HepG2 (cell line): ENCODE measurements around the gene EEPD1. TPM values are rescaled to one million over a fixed set of nuclear protein-coding genes. Genes with fewer than 3 reads are reported as not detected.

Source experiments
- ATAC-seq: fragments of 200-7000 bp; cut with Tn5 transposase; 3 replicates; pipeline ENCODE4 v1.9.1; 2020; ENCODE audit warnings: mild to moderate bottlenecking, moderate library complexity
- BruUV-seq: library from RNA; stranded (reverse); fragments of 400-500 nt; replicated peaks from 2 replicates; lab custom pipeline; 2021; lab: Mats Ljungman, UMichigan
- CTCF ChIA-PET: fragments of 300-600 bp; formaldehyde crosslinking; extraction: SDS; loops from one replicate; lab custom pipeline; 2021; ENCODE audit warnings: low total read pairs, inconsistent platforms, low intra/inter-chr PET ratio; lab: Yijun Ruan, JAX
- POLR2A ChIA-PET: fragments of 350-600 bp; sonication (Branson Sonifier 250); formaldehyde crosslinking; loops from one replicate; lab custom pipeline; 2020; ENCODE audit warnings: antibody characterized with exemption, inconsistent platforms; lab: Yijun Ruan, JAX
- DNase-seq: peaks from one replicate; pipeline ENCODE4 v3.0.0-alpha.2; 2015; ENCODE audit warnings: low spot score
- FAIRE-seq: peaks from 3 replicates; lab custom pipeline; 2011; peaks lifted over from hg19 to GRCh38; lab: Jason Lieb, UNC
- H2AFZ ChIP-seq: one replicate; pipeline ENCODE4 v1.6.1; 2011; ENCODE audit warnings: low read length, inconsistent platforms
- H3K27ac ChIP-seq: fragments of 300-600 bp; 3 replicates; pipeline ENCODE4 v1.8.0; 2011; ENCODE audit warnings: mixed run types, mild to moderate bottlenecking, mixed read lengths, low read length, inconsistent platforms; ENCODE audit not compliant: insufficient read depth; ENCODE audit errors: extremely low read length
- H3K27me3 ChIP-seq, 2 experiments: fragments of 200-600 bp in 1 of 2; 2 replicates in 1 of 2; 3 replicates in 1 of 2; pipeline versions ENCODE4 v1.6.0 to v1.8.0; 2011; ENCODE audit warnings: low read length in 2 of 2, mild to moderate bottlenecking in 2 of 2, moderate library complexity in 2 of 2, inconsistent platforms in 1 of 2; ENCODE audit not compliant: insufficient read depth in 2 of 2, control insufficient read depth in 1 of 2
- H3K36me3 ChIP-seq, 2 experiments: fragments of 200-600 bp in 1 of 2; replicated peaks in 1 of 2; 2 replicates in 1 of 2; 3 replicates in 1 of 2; pipeline versions ENCODE4 v1.5.1 to v1.8.0; 2011; ENCODE audit warnings: low read length in 2 of 2, inconsistent platforms in 1 of 2; ENCODE audit not compliant: insufficient read depth in 2 of 2, control insufficient read depth in 1 of 2
- H3K4me1 ChIP-seq: 2 replicates; pipeline ENCODE4 v1.5.1; 2012; ENCODE audit warnings: low read length, inconsistent platforms; ENCODE audit not compliant: insufficient read depth
- H3K4me2 ChIP-seq: 2 replicates; pipeline ENCODE4 v1.6.0; 2011; ENCODE audit warnings: low read depth, low read length, inconsistent platforms
- H3K4me3 ChIP-seq, 3 experiments: fragments of 200-600 bp in 1 of 3; sonication (generic), shearing (Covaris generic) in 1 of 3; replicated peaks in 1 of 3; 2 replicates each; pipeline ENCODE4 v1.5.1; 2011 to 2016; ENCODE audit warnings: low read length in 3 of 3, inconsistent platforms in 2 of 3, low read depth in 2 of 3, mild to moderate bottlenecking in 2 of 3, control low read depth in 1 of 3, mixed read lengths in 1 of 3; ENCODE audit not compliant: insufficient read depth in 1 of 3
- H3K79me2 ChIP-seq: one replicate; pipeline ENCODE4 v1.6.1; 2011; ENCODE audit warnings: low read length, inconsistent platforms; ENCODE audit not compliant: insufficient read depth
- H3K9ac ChIP-seq: 2 replicates; pipeline ENCODE4 v1.6.0; 2011; ENCODE audit warnings: mild to moderate bottlenecking, low read depth, low read length, inconsistent platforms; ENCODE audit not compliant: insufficient read depth
- H3K9me3 ChIP-seq: 2 replicates; pipeline ENCODE4 v1.5.1; 2012; ENCODE audit warnings: mild to moderate bottlenecking, low read length
- H4K20me1 ChIP-seq: 2 replicates; pipeline ENCODE4 v1.6.0; 2011; ENCODE audit warnings: inconsistent platforms, mild to moderate bottlenecking, low read length, moderate library complexity; ENCODE audit not compliant: insufficient read depth
- CREM ChIP-seq, 2 experiments: sonication (generic) in 1 of 2; formaldehyde crosslinking in 1 of 2; IDR thresholded peaks; 2 replicates each; pipeline versions ENCODE4 v1.4.0 to v1.6.1; 2016 to 2020; ENCODE audit warnings: antibody characterized with exemption in 1 of 2, mild to moderate bottlenecking in 1 of 2, missing genetic modification reagents in 1 of 2
- FOXC1 ChIP-seq: sonication (generic); formaldehyde crosslinking; IDR thresholded peaks from 2 replicates; pipeline ENCODE4 v1.8.0; 2022; ENCODE audit warnings: mild to moderate bottlenecking, missing genetic modification reagents, borderline replicate concordance
- HOXA5 ChIP-seq: sonication (generic); formaldehyde crosslinking; IDR thresholded peaks from 2 replicates; pipeline ENCODE4 v1.4.0; 2020; ENCODE audit warnings: missing genetic modification reagents
- NPAS2 ChIP-seq: sonication (generic); formaldehyde crosslinking; IDR thresholded peaks from 2 replicates; pipeline ENCODE4 v1.8.0; 2022; ENCODE audit warnings: mild to moderate bottlenecking, missing genetic modification reagents, borderline replicate concordance
- RBM39 ChIP-seq: fragments of 200-400 bp; formaldehyde crosslinking; IDR thresholded peaks from one replicate; pipeline ENCODE4 v1.6.1; 2018; ENCODE audit warnings: antibody characterized with exemption, mild to moderate bottlenecking, low read depth, low read length; ENCODE audit not compliant: poor library complexity, severe bottlenecking
- TAF1 ChIP-seq: sonication (generic); formaldehyde crosslinking; IDR thresholded peaks from 2 replicates; pipeline ENCODE4 v1.4.0; 2020; ENCODE audit warnings: missing genetic modification reagents
- ZBTB8A ChIP-seq: sonication (generic); formaldehyde crosslinking; IDR thresholded peaks from 2 replicates; pipeline ENCODE4 v1.4.0; 2020; ENCODE audit warnings: mild to moderate bottlenecking, low read depth, missing genetic modification reagents, borderline replicate concordance
- ZEB1 ChIP-seq: IDR thresholded peaks from 2 replicates; pipeline ENCODE4 v1.6.1; 2012; ENCODE audit warnings: mild to moderate bottlenecking, low read depth, inconsistent platforms; ENCODE audit not compliant: insufficient replicate concordance
- ZNF296 ChIP-seq: sonication (generic); formaldehyde crosslinking; conservative IDR thresholded peaks from 2 replicates; pipeline ENCODE4 v1.5.0; 2020; ENCODE audit warnings: mild to moderate bottlenecking, missing genetic modification reagents
- ZNF331 ChIP-seq: sonication (generic); formaldehyde crosslinking; IDR thresholded peaks from 2 replicates; pipeline ENCODE4 v1.4.0; 2020; ENCODE audit warnings: missing genetic modification reagents
- ZNF333 ChIP-seq: sonication (generic); formaldehyde crosslinking; IDR thresholded peaks from 2 replicates; pipeline ENCODE4 v1.4.0; 2020; ENCODE audit warnings: mild to moderate bottlenecking, missing genetic modification reagents, borderline replicate concordance
- ZSCAN22 ChIP-seq: sonication (generic); formaldehyde crosslinking; IDR thresholded peaks from 2 replicates; pipeline ENCODE4 v1.4.0; 2020; ENCODE audit warnings: mild to moderate bottlenecking, missing genetic modification reagents
- in situ Hi-C: cut with HindIII; loops from 2 replicates; pipeline ENCODE4 v1.10.0; 2017; ENCODE audit warnings: low pct_unique_long_range_greater_than_20kb; ENCODE audit not compliant: extremely low pct_ligation_motif_present
- intact Hi-C: fragments of 100-400 bp; cut with micrococcal nuclease; formaldehyde crosslinking; loops from one replicate; pipeline ENCODE4 v1.10.0; 2022; ENCODE audit not compliant: unreplicated experiment
- polyA plus RNA-seq, 8 experiments: library from polyadenylated mRNA; depleted of rRNA in 3 of 8; stranded (reverse) in 7 of 8; unstranded in 1 of 8; fragments of >200 nt; fragmentation: Illumina TruSeq in 4 of 8; extraction: Trizol in 4 of 8; gene quantifications; 2 replicates each; pipeline versions ENCODE4 v1.2.1 to v1.2.3, GENCODE V29; 2011 to 2016; ENCODE audit warnings: low read depth in 4 of 8, missing spikeins in 1 of 8, mixed read lengths in 1 of 8; ENCODE audit not compliant: insufficient read depth in 1 of 8
- total RNA-seq, 5 experiments: library from RNA; depleted of rRNA; stranded (reverse); fragments of >200 nt; fragmentation: Illumina TruSeq; extraction: Trizol; gene quantifications; 2 replicates each; pipeline ENCODE4 v1.2.3, GENCODE V29; 2016; ENCODE audit warnings: low read depth in 1 of 5

EEPD1 gene
- total and polyA plus RNA-seq, 2 of the 13 experiments (the other 11 are each of a cell fraction or from before 2014, with no cell fraction given): 10.1 to 16.4 TPM

GRCh38 chr7:36141351-36141750 lies 11.7 kb upstream of the EEPD1 start (continued):
- TF ChIP-seq ZNF296 (CRISPR knock-in tag) (no peak), ZSCAN22 (CRISPR knock-in tag) (no peak)

- H2AFZ ChIP-seq: no peak overlapping the region
- H3K79me2 ChIP-seq: no peaks in the 10 kb centered on the region
- CTCF ChIA-PET: no interaction called here
- no peak overlapping the region for H3K9ac ChIP-seq
- TF ChIP-seq NPAS2 (CRISPR knock-in tag) (no peak), RBM39 (no peak), HOXA5 (CRISPR knock-in tag) (no peak), ZNF331 (CRISPR knock-in tag) (no peak), FOXC1 (CRISPR knock-in tag) (no peak), ZNF333 (CRISPR knock-in tag) (no peak)
- TF ChIP-seq, all 625 proteins: peak for 0
- Histone ChIP-seq H3K4me2 (no peak overlapping the region), H4K20me1 (no peaks in the 10 kb centered on the region), H3K36me3 (no peaks in the 10 kb centered on the region), H3K27me3 (peaks cover 1 to 8% of the 10 kb centered on the region in 2 experiments; a peak in 1 of 5 replicates), H3K4me1 (0 out of 2 replicates have a peak, but pooled peaks cover 6% of the 10 kb centered on the region), H3K4me3 (no peak overlapping the region), H3K9me3 (no peaks in the 10 kb centered on the region), H3K27ac (no peak overlapping the region)
- FAIRE-seq (no peak), ATAC-seq (no peak), DNase-seq (no peak)
- in situ Hi-C loops: no loop called here
- intact Hi-C loops: no loop called here
- no TSS peak for BruUV-seq
- POLR2A ChIA-PET: no interaction called here
These were observed 11.2 kb upstream of the EEPD1 start for GRCh38 chr7:36141850-36142249.

- no peaks in the 10 kb centered on the region for H3K4me1 ChIP-seq
- no peak overlapping the region for H3K27ac ChIP-seq
- H3K4me3 ChIP-seq: no peak overlapping the region
- TF ChIP-seq CREM (IDR thresholded peaks at IDR 0.05) (no peak), CREM (CRISPR knock-in tag; IDR thresholded peaks at IDR 0.05) (no peak), ZBTB8A (CRISPR knock-in tag) (no peak), TAF1 (CRISPR knock-in tag) (no peak), ZEB1 (no peak)
- ChIA-PET CTCF (no interaction called here), POLR2A (no interaction called here)
- ATAC-seq: no peak
- DNase-seq: no peak
- in situ Hi-C loops (no loop called here), intact Hi-C loops (no loop called here)
- FAIRE-seq: no peak
- no peak overlapping the region for H2AFZ ChIP-seq
- no peaks in the 10 kb centered on the region for H3K36me3 ChIP-seq
- no peak overlapping the region for H3K9ac ChIP-seq
- no peak overlapping the region for H3K4me2 ChIP-seq
- H3K79me2 ChIP-seq: no peaks in the 10 kb centered on the region
- no peaks in the 10 kb centered on the region for H4K20me1 ChIP-seq
- H3K9me3 ChIP-seq: peaks cover 8% of the 10 kb centered on the region
- H3K27me3 ChIP-seq: peaks cover 2 to 4% of the 10 kb centered on the region in 2 experiments; a peak in 1 of 5 replicates
- BruUV-seq: no TSS peak
These were observed 8.9 kb upstream of the EEPD1 start for GRCh38 chr7:36144189-36144588.
